ENCODE measurements around the gene PDLIM5. TPM values are rescaled to one million over a fixed set of nuclear protein-coding genes. Genes with fewer than 3 reads are reported as not detected.

The PDLIM5 gene
- total and polyA plus RNA-seq, 4 donors = 20.4 to 93.4 (median 59.8) TPM

DNA sequence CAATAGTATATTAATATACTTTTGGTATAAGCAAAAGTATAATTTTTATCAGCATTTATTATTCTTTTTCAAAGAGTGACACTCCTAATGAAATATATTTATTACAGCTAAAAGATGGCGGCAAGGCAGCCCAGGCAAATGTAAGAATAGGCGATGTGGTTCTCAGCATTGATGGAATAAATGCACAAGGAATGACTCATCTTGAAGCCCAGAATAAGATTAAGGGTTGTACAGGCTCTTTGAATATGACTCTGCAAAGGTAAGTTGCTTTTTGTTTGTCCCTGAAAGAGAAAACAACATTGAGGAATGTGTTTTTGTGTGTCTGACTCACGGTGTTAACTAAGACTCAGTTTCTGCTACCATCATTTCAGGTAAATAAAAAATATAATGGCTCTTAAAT is 71.9 kb downstream of the PDLIM5 start:
- Histone ChIP-seq H3K9me3 (ENCODE audit: control insufficient read depth in 4 of 4, insufficient read depth in 3 of 4, low read length in 3 of 4) (no peaks in the 10 kb centered on the region), H3K27me3 (ENCODE audit: control insufficient read depth in 3 of 3, insufficient read depth in 3 of 3, low read length in 2 of 3) (no peaks in the 10 kb centered on the region), H3K9ac (ENCODE audit: insufficient read depth in 1 of 2, low read length in 2 of 2) (no peak overlapping the region), H3K4me1 (ENCODE audit: control insufficient read depth in 5 of 5, insufficient read depth in 5 of 5, low read length in 5 of 5) (peaks cover 2 to 37% (median 5%) of the 10 kb centered on the region in 5 donors), H3K36me3 (ENCODE audit: control insufficient read depth in 4 of 4, insufficient read depth in 4 of 4, low read length in 4 of 4) (peaks cover 0 to 12% (median 0%) of the 10 kb centered on the region in 4 donors), H3K4me3 (no peak overlapping the region), H3K27ac (ENCODE audit: low read depth in 1 of 2, low read length in 1 of 2) (no peak overlapping the region)
- WGBS, 2 donors = 93 to 94% methylated on average over 3 of the region's 3 CpGs
- ATAC-seq (ENCODE audit: insufficient read depth, low FRiP score) (no peak), DNase-seq (no peak)
- TF ChIP-seq, protein P1, sequence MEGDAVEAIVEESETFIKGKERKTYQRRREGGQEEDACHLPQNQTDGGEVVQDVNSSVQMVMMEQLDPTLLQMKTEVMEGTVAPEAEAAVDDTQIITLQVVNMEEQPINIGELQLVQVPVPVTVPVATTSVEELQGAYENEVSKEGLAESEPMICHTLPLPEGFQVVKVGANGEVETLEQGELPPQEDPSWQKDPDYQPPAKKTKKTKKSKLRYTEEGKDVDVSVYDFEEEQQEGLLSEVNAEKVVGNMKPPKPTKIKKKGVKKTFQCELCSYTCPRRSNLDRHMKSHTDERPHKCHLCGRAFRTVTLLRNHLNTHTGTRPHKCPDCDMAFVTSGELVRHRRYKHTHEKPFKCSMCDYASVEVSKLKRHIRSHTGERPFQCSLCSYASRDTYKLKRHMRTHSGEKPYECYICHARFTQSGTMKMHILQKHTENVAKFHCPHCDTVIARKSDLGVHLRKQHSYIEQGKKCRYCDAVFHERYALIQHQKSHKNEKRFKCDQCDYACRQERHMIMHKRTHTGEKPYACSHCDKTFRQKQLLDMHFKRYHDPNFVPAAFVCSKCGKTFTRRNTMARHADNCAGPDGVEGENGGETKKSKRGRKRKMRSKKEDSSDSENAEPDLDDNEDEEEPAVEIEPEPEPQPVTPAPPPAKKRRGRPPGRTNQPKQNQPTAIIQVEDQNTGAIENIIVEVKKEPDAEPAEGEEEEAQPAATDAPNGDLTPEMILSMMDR (IDR thresholded peaks at IDR 0.05; ENCODE audit: control extremely low read depth, extremely low read depth) = no peak

DNA sequence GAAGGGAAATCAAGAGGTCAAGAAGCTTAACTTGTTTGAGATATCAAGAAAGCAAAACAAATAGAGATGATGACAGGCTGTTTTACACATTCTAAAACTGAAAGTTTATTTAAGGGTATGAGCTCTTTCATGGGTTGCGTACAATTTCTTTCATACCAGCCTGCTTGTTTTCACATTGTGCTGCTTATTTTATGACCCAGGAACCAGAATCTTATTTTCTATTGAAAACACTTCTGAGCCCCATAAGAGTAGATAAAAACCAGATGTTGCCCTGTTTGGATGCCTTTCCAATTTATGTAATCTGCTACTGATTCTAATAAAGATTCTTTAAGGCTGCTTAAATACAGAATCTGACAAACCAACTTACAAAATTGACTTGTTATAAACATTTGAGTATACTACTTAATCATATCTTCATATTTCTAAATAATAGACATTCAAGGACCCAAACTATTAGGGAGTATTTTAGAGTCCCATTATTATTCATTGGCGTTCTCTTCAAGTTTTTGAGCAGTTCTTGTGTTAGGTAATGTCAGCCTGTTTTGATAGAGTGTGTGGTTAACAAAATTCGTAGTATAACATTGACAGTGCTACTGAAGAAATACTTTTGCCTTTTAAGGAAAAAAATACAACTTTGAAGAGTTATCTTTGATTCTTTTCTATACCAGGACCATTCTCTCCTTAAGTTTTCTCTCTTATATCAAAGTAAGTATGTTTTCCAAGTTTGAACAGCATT is 74.4 kb downstream of the PDLIM5 start:
- ATAC-seq (ENCODE audit: insufficient read depth, low FRiP score) = peak; percentile 56
- peak in 2 of 3 donors; percentile 27 to 35 for DNase-seq
- Histone ChIP-seq H3K4me1 (ENCODE audit: control insufficient read depth in 5 of 5, insufficient read depth in 5 of 5, low read length in 5 of 5) (peaks cover 2 to 26% (median 6%) of the 10 kb centered on the region in 5 donors), H3K9ac (ENCODE audit: insufficient read depth in 1 of 2, low read length in 2 of 2) (no peak overlapping the region), H3K27ac (ENCODE audit: low read depth in 1 of 2, low read length in 1 of 2) (peak overlapping the region in 1 of 2 donors; percentile 36), H3K27me3 (ENCODE audit: control insufficient read depth in 3 of 3, insufficient read depth in 3 of 3, low read length in 2 of 3) (no peaks in the 10 kb centered on the region), H3K4me3 (no peak overlapping the region), H3K9me3 (ENCODE audit: control insufficient read depth in 4 of 4, insufficient read depth in 3 of 4, low read length in 3 of 4) (no peaks in the 10 kb centered on the region), H3K36me3 (ENCODE audit: control insufficient read depth in 4 of 4, insufficient read depth in 4 of 4, low read length in 4 of 4) (peaks cover 0 to 6% (median 0%) of the 10 kb centered on the region in 4 donors)
- WGBS, 2 donors = 44 to 75% methylated on average over 3 of the region's 3 CpGs
- TF ChIP-seq, protein P1 (IDR thresholded peaks at IDR 0.05; ENCODE audit: control extremely low read depth, extremely low read depth) = no peak

DNA sequence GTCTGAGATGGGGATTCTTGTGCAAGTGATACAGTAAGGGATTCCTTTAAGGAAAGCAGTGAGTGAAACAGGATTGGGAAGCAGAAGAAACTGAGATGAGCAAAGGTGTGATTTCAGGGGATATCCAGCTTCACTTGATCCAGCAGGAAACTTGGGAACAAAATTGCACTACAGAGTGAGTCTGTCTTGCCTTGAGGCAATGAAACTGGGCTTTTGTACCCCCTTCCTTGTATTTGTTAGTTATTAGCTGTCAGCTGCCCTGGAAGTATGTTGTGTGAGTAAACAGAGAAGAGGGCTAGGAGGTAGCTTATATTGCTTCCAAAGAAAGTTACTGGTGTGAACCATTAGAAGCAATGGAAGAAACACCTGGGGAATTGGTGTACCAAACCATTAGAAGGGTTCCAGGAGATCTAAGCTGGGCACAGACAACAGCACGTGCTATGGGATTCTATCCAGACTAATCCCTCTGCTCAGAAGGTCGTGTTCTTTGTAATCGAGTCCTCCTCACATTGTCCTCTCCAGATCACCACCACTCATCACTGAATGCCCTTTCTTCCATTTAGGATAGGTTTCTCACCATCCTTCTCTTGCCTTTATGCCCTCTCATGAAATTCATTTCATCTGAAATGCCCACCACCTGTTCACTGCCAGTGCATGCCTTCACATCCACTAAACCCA is 76.0 kb downstream of the PDLIM5 start:
- peak overlapping the region in 1 of 2 donors; percentile 60 for H3K27ac ChIP-seq (ENCODE audit: low read depth in 1 of 2, low read length in 1 of 2)
- H3K4me1 ChIP-seq (ENCODE audit: control insufficient read depth in 5 of 5, insufficient read depth in 5 of 5, low read length in 5 of 5) = peaks cover 2 to 29% (median 6%) of the 10 kb centered on the region in 5 donors
- H3K36me3 ChIP-seq (ENCODE audit: control insufficient read depth in 4 of 4, insufficient read depth in 4 of 4, low read length in 4 of 4) = peaks cover 0 to 6% (median 0%) of the 10 kb centered on the region in 4 donors
- H3K9me3 ChIP-seq (ENCODE audit: control insufficient read depth in 4 of 4, insufficient read depth in 3 of 4, low read length in 3 of 4) = no peaks in the 10 kb centered on the region
- no peak for ATAC-seq (ENCODE audit: insufficient read depth, low FRiP score)
- H3K27me3 ChIP-seq (ENCODE audit: control insufficient read depth in 3 of 3, insufficient read depth in 3 of 3, low read length in 2 of 3) = no peaks in the 10 kb centered on the region
- WGBS, 2 donors = 92 to 98% methylated on average over 3 of the region's 3 CpGs
- TF ChIP-seq, protein P1 (IDR thresholded peaks at IDR 0.05; ENCODE audit: control extremely low read depth, extremely low read depth) = no peak
- no peak for DNase-seq
- H3K9ac ChIP-seq (ENCODE audit: insufficient read depth in 1 of 2, low read length in 2 of 2) = no peak overlapping the region
- H3K4me3 ChIP-seq = no peak overlapping the region

Data from lung (tissue), 12 donors.